GM20431 (cell line): Measurements from ENCODE around the gene DNAJC6.
"Not testable (repeated sequence)": the region's sequence is repeated elsewhere in the genome, so short reads cannot be mapped to it uniquely, and the experiment has no call there.

Experiments
- in situ Hi-C: fragments of 300-500 bp; cut with MseI, MboI; formaldehyde crosslinking; loops from one replicate; pipeline ENCODE4 v1.15.0; 2020; ENCODE audit warnings: low sequenced_read_pairs; ENCODE audit not compliant: unreplicated experiment

Gene DNAJC6

GRCh38 chr1:65344171-65344814 lies 35.0 kb downstream of the DNAJC6 start:
- in situ Hi-C loops, result no loop called here

GRCh38 chr1:65346190-65346589 lies 36.8 kb downstream of the DNAJC6 start:
- in situ Hi-C loops, result no loop called here

- in situ Hi-C loops, result no loop called here
Observed at GRCh38 chr1:65355031-65355712, 45.8 kb downstream of the DNAJC6 start.

- in situ Hi-C loops, result no loop called here
Observed at GRCh38 chr1:65357291-65357960, 48.1 kb downstream of the DNAJC6 start.

GRCh38 chr1:65359888-65360287 lies 50.5 kb downstream of the DNAJC6 start:
- in situ Hi-C loops, result no loop called here

- in situ Hi-C loops, result no loop called here
Observed at GRCh38 chr1:65360648-65361047, 51.3 kb downstream of the DNAJC6 start.

GRCh38 chr1:65362545-65362944 lies 53.2 kb downstream of the DNAJC6 start:
- in situ Hi-C loops, result no loop called here

- in situ Hi-C loops, result no loop called here
Observed at GRCh38 chr1:65363484-65363883, 54.1 kb downstream of the DNAJC6 start.

GRCh38 chr1:65368403-65368802 lies 59.1 kb downstream of the DNAJC6 start:
- in situ Hi-C loops, result no loop called here

GRCh38 chr1:65371544-65371943 lies 62.2 kb downstream of the DNAJC6 start:
- in situ Hi-C loops, result no loop called here

GRCh38 chr1:65372557-65372956 lies 63.2 kb downstream of the DNAJC6 start:
- in situ Hi-C loops, result no loop called here

GRCh38 chr1:65377496-65378246 lies 68.3 kb downstream of the DNAJC6 start:
- in situ Hi-C loops, result no loop called here

- in situ Hi-C loops, result no loop called here
Observed at GRCh38 chr1:65378247-65378946, 69.1 kb downstream of the DNAJC6 start.

GRCh38 chr1:65384426-65384825 lies 75.1 kb downstream of the DNAJC6 start:
- in situ Hi-C loops, result not testable (repeated sequence)

GRCh38 chr1:65386439-65386838 lies 77.1 kb downstream of the DNAJC6 start:
- in situ Hi-C loops, result no loop called here

GRCh38 chr1:65387821-65388220 lies 78.5 kb downstream of the DNAJC6 start:
- in situ Hi-C loops, result no loop called here

- in situ Hi-C loops, result no loop called here
Observed at GRCh38 chr1:65388908-65389695, 79.8 kb downstream of the DNAJC6 start.

- in situ Hi-C loops, result no loop called here
Observed at GRCh38 chr1:65392497-65392896, 83.2 kb downstream of the DNAJC6 start.

- in situ Hi-C loops, result no loop called here
Observed at GRCh38 chr1:65393347-65393746, 84.0 kb downstream of the DNAJC6 start.
